Lung (tissue), 12 donors: ENCODE data around the gene CD248. TPM values are rescaled to one million over a fixed set of nuclear protein-coding genes. Genes with fewer than 3 reads are reported as not detected.

ENCODE experiments used
- ATAC-seq: fragments of 200-7000 bp; cut with Tn5 transposase; one replicate; pipeline ENCODE4 v1.9.1; 2020; ENCODE audit warnings: moderate number of reproducible peaks; ENCODE audit not compliant: insufficient read depth, low FRiP score
- DNase-seq, 3 donors: peaks; one replicate each; pipeline ENCODE4 v3.0.0-alpha.2; 2013 to 2017
- H3K27ac ChIP-seq, 2 donors: one replicate each; pipeline ENCODE4 v1.5.1; 2013; ENCODE audit warnings: mild to moderate bottlenecking in 2 of 2, moderate library complexity in 2 of 2, control low read depth in 1 of 2, inconsistent platforms in 1 of 2, low read depth in 1 of 2, low read length in 1 of 2
- H3K27me3 ChIP-seq, 3 donors: one replicate each; pipeline ENCODE4 v1.5.1; 2013; ENCODE audit warnings: low read length in 2 of 3; ENCODE audit not compliant: control insufficient read depth in 3 of 3, insufficient read depth in 3 of 3
- H3K36me3 ChIP-seq, 4 donors: one replicate each; pipeline ENCODE4 v1.5.1; 2013; ENCODE audit warnings: low read length in 4 of 4, mild to moderate bottlenecking in 1 of 4, moderate library complexity in 1 of 4; ENCODE audit not compliant: control insufficient read depth in 4 of 4, insufficient read depth in 4 of 4
- H3K4me1 ChIP-seq, 5 donors: one replicate each; pipeline ENCODE4 v1.5.1; 2013; ENCODE audit warnings: low read length in 5 of 5, mild to moderate bottlenecking in 2 of 5, moderate library complexity in 1 of 5; ENCODE audit not compliant: control insufficient read depth in 5 of 5, insufficient read depth in 5 of 5
- H3K4me3 ChIP-seq: one replicate; pipeline ENCODE4 v1.5.1; 2013; ENCODE audit warnings: mild to moderate bottlenecking, control low read depth, moderate library complexity
- H3K9ac ChIP-seq, 2 donors: one replicate each; pipeline ENCODE4 v1.5.1; 2013; ENCODE audit warnings: low read length in 2 of 2, control low read depth in 1 of 2; ENCODE audit not compliant: insufficient read depth in 1 of 2
- H3K9me3 ChIP-seq, 4 donors: one replicate each; pipeline ENCODE4 v1.5.1; 2013; ENCODE audit warnings: low read length in 3 of 4, mild to moderate bottlenecking in 1 of 4, moderate library complexity in 1 of 4; ENCODE audit not compliant: control insufficient read depth in 4 of 4, insufficient read depth in 3 of 4
- WGBS, 2 donors: extraction: QIAGEN DNeasy Blood & Tissue Kit; methylation state at CpG; one replicate each; pipeline ENCODE4 v1.1.7; 2013; 5-methylcytosine and 5-hydroxymethylcytosine counted together
- polyA plus RNA-seq, 2 donors: library from polyadenylated mRNA; stranded (reverse); fragments of 200-250 nt; gene quantifications; one replicate each; pipeline ENCODE4 v1.2.1, GENCODE V29; 2013
- total RNA-seq, 2 donors: library from RNA; depleted of rRNA in 1 of 2; stranded (reverse); fragments of >200 nt in 1 of 2; gene quantifications; one replicate each; pipeline ENCODE4 v1.2.1, GENCODE V29; 2014 to 2021
- TF ChIP-seq, protein P1 (sequence below): IDR thresholded peaks from 2 replicates; pipeline ENCODE4 v1.5.1; 2012; ENCODE audit warnings: mild to moderate bottlenecking; ENCODE audit errors: control extremely low read depth, extremely low read depth
- donor health status: control.
- donor health status: control.
- donor health status: Bipolar disorder and iron deficiency.
- donor health status: healthy.
- donor health status: DM: yes; HTN: yes; CAD: no.

CD248 gene
- total and polyA plus RNA-seq, 4 donors, result 9.2 to 53.5 (median 23.0) TPM

- 2% methylated on average over 25 to 32 of the region's 32 CpGs for WGBS, 2 donors
These were observed 47.6 kb downstream of the CD248 start for GRCh38 chr11:66268952-66269905.

DNA sequence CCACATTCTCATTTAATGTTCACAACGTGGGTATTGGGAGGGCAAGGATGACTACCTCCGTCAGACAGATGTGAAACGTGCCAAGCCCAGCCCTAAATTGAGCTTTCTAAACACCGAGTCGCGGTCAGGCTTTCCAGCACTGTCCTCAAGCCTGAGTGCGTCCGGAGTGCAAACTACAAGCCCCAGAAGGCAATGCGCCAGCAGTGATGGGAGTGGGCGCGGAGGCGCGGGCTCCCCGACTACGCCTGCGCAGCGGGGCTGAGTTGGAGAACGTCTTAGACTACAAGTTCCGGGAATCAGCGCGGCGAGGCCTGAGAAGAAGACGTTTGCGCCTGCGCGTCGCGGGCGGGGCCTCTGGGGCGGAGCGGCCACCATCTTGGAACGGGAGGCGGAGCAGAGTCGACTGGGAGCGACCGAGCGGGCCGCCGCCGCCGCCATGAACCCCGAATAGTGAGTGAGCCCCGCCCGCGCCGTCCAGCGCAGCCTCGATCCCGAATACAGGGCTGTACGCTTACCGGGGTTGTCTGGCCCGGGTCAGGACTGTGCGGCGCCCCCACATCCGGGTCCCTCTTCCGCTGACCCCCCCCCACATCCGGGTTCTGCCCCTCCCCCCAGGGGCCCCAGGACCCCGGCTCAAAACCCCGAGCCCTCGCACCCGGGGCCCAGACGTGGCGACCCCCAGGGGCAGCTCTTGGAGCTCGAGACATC lies 48.4 kb downstream of the CD248 start, which contains the start of gene RAB1B:
Gene RAB1B (plus strand): TSS at position 396 of the 708 bp plus-strand sequence. CDS start 41 bp downstream, at position 437.
- Histone ChIP-seq H3K4me3 (peak within 1 kb of the TSS; percentile 92), H3K4me1 (peaks cover 0 to 13% (median 4%) of the 10 kb centered on the region in 5 donors), H3K9ac (peak within 1 kb of the TSS; percentile 80 to 92), H3K9me3 (no peaks in the 10 kb centered on the region), H3K36me3 (peaks cover 5 to 39% (median 28%) of the 10 kb centered on the region in 4 donors), H3K27ac (peak within 1 kb of the TSS; percentile 94 to 97), H3K27me3 (no peaks in the 10 kb centered on the region)
- 0% methylated on average over 55 to 64 of the region's 64 CpGs for WGBS, 2 donors
- ATAC-seq (peak; percentile 87), DNase-seq (peak; percentile 100)
- TF ChIP-seq, protein P1, sequence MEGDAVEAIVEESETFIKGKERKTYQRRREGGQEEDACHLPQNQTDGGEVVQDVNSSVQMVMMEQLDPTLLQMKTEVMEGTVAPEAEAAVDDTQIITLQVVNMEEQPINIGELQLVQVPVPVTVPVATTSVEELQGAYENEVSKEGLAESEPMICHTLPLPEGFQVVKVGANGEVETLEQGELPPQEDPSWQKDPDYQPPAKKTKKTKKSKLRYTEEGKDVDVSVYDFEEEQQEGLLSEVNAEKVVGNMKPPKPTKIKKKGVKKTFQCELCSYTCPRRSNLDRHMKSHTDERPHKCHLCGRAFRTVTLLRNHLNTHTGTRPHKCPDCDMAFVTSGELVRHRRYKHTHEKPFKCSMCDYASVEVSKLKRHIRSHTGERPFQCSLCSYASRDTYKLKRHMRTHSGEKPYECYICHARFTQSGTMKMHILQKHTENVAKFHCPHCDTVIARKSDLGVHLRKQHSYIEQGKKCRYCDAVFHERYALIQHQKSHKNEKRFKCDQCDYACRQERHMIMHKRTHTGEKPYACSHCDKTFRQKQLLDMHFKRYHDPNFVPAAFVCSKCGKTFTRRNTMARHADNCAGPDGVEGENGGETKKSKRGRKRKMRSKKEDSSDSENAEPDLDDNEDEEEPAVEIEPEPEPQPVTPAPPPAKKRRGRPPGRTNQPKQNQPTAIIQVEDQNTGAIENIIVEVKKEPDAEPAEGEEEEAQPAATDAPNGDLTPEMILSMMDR, result no peak

More at GRCh38 chr11:66268952-66269905, 47.6 kb downstream of the CD248 start:
- Histone ChIP-seq H3K9me3 (no peaks in the 10 kb centered on the region), H3K36me3 (peaks cover 5 to 40% (median 35%) of the 10 kb centered on the region in 4 donors), H3K4me1 (peaks cover 0 to 13% (median 4%) of the 10 kb centered on the region in 5 donors), H3K27ac (peak overlapping the region; percentile 94 to 97), H3K27me3 (no peaks in the 10 kb centered on the region), H3K4me3 (peak overlapping the region; percentile 92), H3K9ac (peak overlapping the region; percentile 80 to 82)
- DNase-seq, result peak in 2 of 3 donors; percentile 33 to 51
- ATAC-seq, result no peak
- TF ChIP-seq, protein P1, result no peak

DNA sequence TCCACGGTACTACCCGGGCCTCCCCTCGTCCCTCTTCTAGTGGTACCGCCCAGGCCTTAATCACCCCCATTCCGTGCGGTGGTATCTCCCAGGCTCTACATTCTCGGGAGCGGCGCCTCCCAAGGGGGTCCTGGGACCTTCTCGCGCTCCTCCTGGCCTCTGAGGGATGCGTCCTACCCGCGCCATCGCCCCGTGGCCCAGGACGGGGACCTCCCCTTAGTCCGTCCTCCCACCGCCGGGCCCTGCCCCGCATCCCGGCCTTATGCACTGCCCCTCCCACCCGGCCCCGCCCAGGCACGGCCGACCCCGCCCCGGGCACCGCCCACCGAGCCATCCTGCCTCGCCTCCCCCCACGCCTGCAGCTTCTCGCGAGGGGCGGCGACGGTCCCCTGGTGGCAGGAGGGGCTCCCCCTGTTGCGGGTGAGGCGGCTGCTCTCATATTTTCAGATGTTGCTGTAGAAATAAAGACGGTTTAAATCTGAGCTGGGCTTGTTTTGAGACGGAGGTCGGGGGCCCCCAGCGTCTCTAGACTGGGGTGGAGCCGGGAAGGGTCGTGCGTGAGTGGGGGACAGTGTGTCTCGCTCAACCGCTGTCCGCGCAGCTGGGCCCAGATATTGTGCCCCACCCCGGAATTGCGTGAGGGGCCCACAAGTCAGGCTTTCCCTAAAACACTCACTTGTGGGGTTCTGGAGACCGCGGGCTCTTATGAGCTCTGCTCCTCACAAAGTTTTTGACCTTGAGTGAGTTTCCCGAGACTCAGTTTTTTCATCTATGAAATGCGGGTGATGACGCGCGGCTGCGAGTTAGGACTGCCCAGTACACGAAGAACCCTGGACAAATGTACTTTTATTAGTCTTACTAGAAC lies 49.2 kb downstream of the CD248 start:
- ATAC-seq, result peak; percentile 85
- peak overlapping the region; percentile 49 for H3K4me3 ChIP-seq
- TF ChIP-seq, protein P1, result no peak
- no peaks in the 10 kb centered on the region for H3K9me3 ChIP-seq
- 0% methylated on average over 55 to 61 of the region's 61 CpGs for WGBS, 2 donors
- H3K27me3 ChIP-seq, result no peaks in the 10 kb centered on the region
- H3K4me1 ChIP-seq, result peaks cover 0 to 13% (median 4%) of the 10 kb centered on the region in 5 donors
- H3K36me3 ChIP-seq, result peaks cover 2 to 34% (median 22%) of the 10 kb centered on the region in 4 donors
- peak; percentile 94 to 96 (median 96) for DNase-seq
- peak overlapping the region; percentile 93 for H3K27ac ChIP-seq
- peak overlapping the region; percentile 44 to 92 for H3K9ac ChIP-seq
